HT1080 (cell line): ENCODE results near the gene SVEP1. TPM values are rescaled to one million over a fixed set of nuclear protein-coding genes. Genes with fewer than 3 reads are reported as not detected.
"Not testable (repeated sequence)": the region's sequence is repeated elsewhere in the genome, so short reads cannot be mapped to it uniquely, and the experiment has no call there.

Source experiments
- DNase-seq: peaks from one replicate; pipeline ENCODE4 v3.0.0-alpha.2; 2015; ENCODE audit warnings: low read depth
- total RNA-seq: library from RNA; depleted of rRNA; stranded (reverse); fragments of >200 nt; shearing (Covaris generic); gene quantifications from 2 replicates; pipeline ENCODE4 v1.2.3, GENCODE V29; 2014

The SVEP1 gene
- total RNA-seq, 1 experiment from 2014 or later: under 0.01 TPM

GRCh38 chr9:110579862-110580219 lies 300 bp upstream of the SVEP1 start:
- no peak for DNase-seq

- no peak for DNase-seq
These were observed 937 bp downstream of the SVEP1 start for GRCh38 chr9:110578575-110579033.

GRCh38 chr9:110575945-110576344 lies 3.6 kb downstream of the SVEP1 start:
- DNase-seq: no peak

GRCh38 chr9:110575169-110575568 lies 4.4 kb downstream of the SVEP1 start:
- no peak for DNase-seq

GRCh38 chr9:110573305-110573704 lies 6.2 kb downstream of the SVEP1 start:
- no peak for DNase-seq

DNA sequence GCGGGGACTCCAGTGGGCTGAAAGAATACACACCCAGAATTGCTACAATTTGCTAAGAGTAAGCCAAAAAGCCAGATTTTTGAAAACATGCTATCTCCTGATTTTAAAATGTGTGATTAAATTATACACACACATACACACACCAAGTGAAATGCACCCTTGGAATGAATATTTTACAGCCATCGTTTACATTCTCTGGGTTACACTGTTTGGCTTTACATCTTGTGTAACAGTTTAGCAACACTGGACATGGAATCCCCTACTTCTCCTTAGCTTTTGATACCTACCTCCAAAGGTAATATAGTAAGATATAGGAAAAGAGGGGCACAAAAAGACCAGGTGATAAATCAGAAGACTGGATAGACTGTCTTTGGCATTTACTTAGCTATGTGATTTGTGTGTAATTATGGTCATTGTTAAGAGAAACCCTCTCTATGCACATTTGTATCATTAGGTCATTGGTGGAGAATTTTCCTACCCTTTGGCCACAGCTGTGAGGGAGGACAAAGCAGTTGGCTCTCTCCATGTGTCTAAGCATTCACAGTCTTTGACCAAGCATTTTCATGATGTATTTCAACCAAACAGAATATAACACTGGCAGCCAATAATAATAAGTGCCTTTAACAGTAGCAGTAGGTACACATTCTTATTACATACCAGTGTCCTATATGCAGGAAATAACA lies 7.6 kb downstream of the SVEP1 start:
- no peak for DNase-seq

- DNase-seq: no peak
These were observed 13.4 kb downstream of the SVEP1 start for GRCh38 chr9:110566156-110566555.

DNA sequence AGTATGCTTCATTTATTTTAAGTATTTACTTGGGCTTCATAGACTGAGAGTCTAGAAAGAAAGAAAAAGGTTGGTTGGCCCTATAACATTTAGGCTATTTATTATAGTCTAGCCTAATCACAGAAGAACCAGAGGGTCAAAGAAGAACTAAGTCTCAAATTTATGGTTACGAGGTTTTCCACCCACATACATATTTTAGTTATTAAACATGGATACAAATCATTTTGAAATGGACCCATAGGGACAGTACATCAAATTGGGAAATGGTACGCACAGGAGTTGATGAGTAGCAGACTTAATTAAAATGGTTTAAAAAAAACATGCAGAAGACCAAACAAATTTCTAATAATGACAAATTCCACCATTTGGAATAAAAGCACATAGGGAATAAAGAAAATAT lies 17.7 kb downstream of the SVEP1 start:
- no peak for DNase-seq

- no peak for DNase-seq
These were observed 19.7 kb downstream of the SVEP1 start for GRCh38 chr9:110559869-110560268.

GRCh38 chr9:110555551-110556331 lies 23.8 kb downstream of the SVEP1 start:
- DNase-seq: no peak

- no peak for DNase-seq
These were observed 33.1 kb downstream of the SVEP1 start for GRCh38 chr9:110546411-110546871.

- DNase-seq: peak; percentile 10
These were observed 33.8 kb downstream of the SVEP1 start for GRCh38 chr9:110545705-110546104.

- DNase-seq: peak; percentile 6
These were observed 35.9 kb downstream of the SVEP1 start for GRCh38 chr9:110543631-110544051.

GRCh38 chr9:110541950-110542349 lies 37.6 kb downstream of the SVEP1 start:
- DNase-seq: no peak

GRCh38 chr9:110538647-110539041 lies 40.9 kb downstream of the SVEP1 start:
- no peak for DNase-seq

- no peak for DNase-seq
These were observed 41.5 kb downstream of the SVEP1 start for GRCh38 chr9:110537841-110538646.

DNA sequence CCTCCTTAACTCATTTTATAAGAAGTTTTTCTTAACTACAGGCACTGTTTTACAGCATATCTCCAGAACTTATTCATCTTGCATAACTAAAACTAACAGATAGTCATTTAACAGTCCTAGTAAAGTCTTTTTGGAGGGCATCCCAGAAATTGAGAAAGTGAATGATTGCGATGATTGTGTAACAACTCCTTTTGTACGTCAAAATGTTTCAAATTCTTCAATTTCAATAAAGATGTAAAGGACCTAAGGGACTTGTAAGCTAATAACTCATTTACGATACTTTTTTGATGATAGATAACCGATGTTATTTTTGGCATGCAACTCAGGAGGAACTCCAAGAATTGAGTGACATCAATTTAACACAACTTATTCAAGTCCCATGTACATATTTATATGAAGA lies 42.7 kb downstream of the SVEP1 start:
- no peak for DNase-seq

DNA sequence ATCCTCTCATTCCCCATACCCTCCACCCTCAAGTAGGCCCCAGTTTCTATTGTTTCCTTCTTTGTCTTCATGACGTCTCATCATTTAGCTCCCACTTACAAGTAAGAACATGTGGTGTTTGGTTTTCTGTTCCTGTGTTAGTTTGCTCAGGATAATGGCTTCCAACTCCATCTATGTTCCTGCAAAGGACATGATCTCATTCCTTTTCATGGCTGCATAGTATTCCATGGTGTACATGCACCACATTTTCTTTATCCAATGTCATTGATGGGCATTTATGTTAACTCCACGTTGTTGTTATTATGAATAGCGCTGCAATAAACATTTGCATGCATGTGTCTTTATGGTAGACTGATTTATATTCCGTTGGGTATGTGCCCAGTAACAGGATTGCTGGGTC lies 45.4 kb downstream of the SVEP1 start:
- not testable (repeated sequence) for DNase-seq

DNA sequence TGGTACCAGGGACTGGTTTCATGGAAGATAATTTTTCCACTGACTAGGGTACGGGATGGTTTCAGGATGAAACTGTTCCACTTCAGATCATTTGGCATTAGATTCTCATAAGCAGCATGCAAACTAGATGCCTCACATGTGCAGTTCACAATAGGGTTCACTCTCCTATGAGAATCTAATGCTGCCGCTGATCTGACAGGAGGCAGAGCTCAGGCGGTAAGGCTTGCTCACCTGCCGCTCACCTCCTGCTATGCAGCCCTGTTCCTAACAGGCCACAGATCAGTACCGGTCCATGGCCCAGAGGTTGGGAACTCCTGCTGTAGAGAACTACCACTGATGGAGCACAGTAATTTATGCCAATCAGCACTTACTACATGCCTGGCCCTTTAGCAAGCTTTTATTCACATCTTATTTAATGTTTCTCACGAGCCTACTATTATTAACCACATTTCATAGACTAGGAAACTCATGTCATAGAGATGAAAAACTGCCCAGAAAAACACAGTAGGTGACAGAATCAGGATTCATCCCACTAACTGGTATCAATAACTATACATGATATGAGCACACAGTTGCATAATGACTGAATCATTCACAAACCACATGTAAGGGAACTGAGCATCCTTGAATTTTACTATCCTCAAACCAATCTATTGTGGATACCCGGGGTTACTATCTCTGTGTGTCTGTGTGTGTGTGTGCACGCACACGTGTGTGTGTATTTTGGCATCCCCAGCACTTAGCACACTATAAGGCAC lies 46.5 kb downstream of the SVEP1 start:
- no peak for DNase-seq

DNA sequence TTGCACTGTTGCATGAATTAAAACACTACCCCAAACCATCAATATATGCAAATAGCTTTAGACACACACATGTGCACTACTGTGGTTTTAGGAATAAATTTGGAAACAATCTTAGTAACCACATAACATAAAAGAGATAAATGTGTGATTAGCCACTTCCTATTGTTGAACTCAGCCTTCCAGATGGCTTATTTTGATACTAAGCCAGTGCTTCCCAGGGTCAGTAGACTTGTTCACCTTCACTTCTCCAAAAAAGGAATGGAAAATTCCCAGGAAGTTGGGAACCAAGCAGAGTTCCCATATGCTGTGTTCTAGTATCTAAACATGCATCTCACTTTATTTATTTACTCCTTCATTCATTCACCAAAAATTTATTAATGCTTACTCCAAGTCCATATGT lies 47.8 kb downstream of the SVEP1 start:
- no peak for DNase-seq

DNA sequence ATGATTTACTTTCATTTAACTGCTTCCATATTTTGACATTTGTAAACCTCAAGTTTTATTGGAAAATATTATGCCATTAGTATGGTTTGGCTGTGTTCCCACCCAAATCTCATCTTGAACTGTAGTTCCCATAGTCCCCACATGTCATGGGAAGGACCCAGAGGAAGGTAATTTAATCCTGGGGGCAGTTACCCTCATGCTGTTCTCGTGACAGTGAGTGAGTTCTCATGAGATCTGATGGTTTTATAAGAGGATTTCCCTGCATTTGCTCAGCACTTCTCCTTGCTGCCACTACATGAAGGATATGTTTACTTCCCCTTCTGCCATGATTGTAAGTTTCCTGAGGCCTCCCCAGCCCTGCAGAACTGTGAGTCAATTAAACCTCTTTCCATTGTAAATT lies 48.3 kb downstream of the SVEP1 start:
- DNase-seq: not testable (repeated sequence)
